HG02763 (cell line): Measurements from ENCODE around the gene STRN3.

Source experiments
- ATAC-seq: cut with Tn5 transposase; IDR thresholded peaks from one replicate; pipeline ENCODE4 v1.9.1; 2021; ENCODE audit warnings: mild to moderate bottlenecking, moderate library complexity; ENCODE audit not compliant: unreplicated experiment

Gene STRN3

DNA sequence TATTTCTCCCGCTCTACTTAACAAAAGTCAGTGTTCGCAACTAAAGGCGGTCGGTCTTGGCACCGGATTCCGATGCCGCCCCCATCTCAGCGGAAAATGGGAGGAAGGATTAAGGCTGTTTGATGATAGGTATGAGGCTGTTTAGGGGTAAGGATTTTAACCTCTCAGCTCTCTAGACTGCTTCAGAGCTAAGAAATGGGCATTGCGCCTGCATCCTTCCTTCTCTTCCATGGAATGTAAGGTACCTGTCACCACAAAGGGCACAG is 150.5 kb downstream of the STRN3 start:
- no peak for ATAC-seq

- ATAC-seq: peak; percentile 27
Observed at GRCh38 chr14:30874999-30875787, 151.0 kb downstream of the STRN3 start.

DNA sequence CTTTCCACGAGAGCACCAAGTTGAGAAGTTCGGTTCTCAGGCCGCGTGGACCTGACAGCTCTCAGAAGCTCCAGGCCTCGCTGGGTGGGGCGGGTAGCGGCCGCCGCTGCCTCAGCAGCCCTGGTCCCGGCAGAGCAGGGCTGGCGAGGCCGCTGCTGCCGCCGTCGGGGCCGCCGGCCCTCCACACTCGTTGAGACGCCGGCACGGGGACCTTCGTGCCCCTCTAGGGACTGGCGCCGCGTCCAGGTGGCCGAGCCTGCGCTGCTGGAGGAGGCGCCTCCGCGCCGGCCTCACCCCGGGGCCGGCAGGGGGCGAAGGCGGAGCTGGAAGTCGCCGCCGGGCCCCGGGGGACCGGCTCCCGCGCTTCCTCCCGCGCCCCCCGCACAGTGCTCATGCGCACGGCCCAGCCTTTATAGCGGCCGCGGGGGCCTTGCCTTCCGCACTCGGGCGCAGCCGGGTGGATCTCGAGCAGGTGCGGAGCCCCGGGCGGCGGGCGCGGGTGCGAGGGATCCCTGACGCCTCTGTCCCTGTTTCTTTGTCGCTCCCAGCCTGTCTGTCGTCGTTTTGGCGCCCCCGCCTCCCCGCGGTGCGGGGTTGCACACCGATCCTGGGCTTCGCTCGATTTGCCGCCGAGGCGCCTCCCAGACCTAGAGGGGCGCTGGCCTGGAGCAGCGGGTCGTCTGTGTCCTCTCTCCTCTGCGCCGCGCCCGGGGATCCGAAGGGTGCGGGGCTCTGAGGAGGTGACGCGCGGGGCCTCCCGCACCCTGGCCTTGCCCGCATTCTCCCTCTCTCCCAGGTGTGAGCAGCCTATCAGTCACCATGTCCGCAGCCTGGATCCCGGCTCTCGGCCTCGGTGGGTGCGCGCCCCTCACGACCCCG is 151.8 kb downstream of the STRN3 start, which contains the start of gene COCH:
Gene COCH (plus strand): TSS at position 440 of the 879 bp plus-strand sequence. CDS start 380 bp downstream, at position 820.
- ATAC-seq: peak; percentile 75

DNA sequence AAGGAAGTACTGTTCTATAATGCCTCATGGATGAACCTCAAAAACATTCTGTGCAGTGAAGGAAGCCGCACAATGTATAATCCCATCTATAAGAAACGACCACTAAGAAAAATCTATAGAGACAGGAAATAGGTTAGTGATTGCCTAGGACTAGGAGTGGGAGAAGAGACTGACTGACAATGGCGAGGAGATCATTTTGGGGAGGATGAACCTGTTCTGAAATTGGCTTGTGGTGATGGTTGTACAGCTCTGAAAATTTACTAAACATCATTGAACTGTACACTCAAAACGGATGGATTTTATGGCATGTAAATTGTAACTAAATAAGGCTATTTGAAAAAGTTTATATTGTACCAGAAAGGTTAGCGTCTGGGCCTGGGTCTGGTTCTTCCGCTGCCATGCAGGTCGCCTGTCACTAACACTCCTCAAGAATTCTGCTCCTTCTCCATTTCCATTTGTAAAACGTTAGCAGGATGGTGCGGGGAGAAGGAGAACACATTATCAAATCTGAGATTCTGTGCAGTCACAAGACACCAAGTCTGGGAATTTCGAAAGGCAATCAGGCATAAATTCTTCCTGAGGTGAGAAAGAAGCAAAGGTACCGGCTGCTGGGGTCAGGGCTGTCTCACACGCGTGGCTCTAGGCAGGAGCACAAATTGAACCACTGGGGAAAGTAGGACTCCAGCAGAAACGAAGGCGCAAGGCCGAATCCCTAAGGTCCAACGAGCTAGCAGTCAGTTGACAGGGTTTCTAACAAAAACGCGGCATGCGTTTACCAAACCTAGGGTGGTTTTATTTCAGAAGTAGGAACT is 152.7 kb downstream of the STRN3 start:
- ATAC-seq: no peak

GRCh38 chr14:30872602-30873001 is 153.6 kb downstream of the STRN3 start:
- ATAC-seq: no peak

DNA sequence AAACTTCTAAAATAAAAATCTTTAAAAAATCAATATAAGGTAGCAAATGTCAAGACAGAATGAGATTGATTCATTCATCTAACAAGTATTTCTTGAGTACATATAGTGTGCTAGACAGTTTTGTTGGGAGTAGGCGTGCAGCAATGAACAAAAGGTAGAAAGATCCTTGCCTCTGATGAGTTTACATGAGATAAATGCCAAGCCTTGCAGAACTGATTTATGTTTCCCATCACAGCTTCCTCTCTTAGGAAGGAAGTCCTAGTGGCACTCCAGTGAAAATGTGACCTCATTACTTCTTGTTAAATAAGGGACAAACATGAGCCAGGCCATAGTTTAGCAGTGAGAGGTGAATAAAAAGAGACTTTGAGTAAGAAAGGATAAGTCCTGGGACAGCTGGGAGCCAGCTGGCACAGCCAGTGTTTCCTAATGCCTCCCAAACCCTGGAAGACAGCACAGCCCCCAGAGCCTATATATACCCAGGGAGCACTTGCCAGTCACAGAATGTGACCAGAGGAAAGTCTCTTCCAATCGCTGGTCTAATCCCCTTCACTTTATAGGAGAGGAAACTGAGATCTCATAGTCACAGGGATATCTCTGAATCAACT is 156.5 kb downstream of the STRN3 start:
- no peak for ATAC-seq

DNA sequence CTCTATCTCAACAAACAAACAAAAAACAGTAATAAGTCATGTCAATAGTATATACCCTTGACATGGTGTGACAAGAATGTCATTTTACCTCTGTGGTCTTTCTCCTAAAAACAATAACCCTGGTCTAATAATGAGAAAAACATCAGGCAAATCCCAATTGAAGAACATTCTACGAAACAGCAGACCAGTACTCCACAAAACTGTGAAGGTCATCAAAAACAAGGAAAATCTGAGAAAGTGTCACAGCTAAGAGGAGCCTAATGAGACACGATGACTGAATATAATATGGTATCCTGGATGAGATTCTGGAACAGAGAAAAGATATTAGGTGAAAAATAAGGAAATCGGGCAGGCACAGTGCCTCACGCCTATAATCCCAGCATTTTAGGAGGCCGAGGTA is 157.4 kb downstream of the STRN3 start:
- ATAC-seq: no peak

GRCh38 chr14:30864934-30865333 is 161.2 kb downstream of the STRN3 start:
- ATAC-seq: no peak

DNA sequence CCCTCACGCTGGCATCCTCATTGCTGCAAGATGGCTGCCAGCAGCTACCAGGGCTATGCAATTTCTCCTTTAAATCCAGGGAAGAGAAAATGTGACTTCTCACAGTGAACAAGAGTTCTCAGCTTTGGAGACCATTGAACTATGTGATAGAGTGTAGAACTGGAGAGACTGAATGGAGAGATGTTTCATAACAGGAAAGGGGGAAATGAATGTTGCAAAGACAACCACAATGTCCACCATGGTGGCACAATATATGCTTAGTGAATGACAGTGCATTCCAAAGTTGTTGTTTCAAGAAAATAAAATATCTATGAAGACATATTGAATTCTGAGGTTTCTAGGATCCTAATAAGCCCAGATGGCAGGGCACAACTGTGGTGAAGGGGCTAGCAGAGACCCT is 165.0 kb downstream of the STRN3 start:
- no peak for ATAC-seq

DNA sequence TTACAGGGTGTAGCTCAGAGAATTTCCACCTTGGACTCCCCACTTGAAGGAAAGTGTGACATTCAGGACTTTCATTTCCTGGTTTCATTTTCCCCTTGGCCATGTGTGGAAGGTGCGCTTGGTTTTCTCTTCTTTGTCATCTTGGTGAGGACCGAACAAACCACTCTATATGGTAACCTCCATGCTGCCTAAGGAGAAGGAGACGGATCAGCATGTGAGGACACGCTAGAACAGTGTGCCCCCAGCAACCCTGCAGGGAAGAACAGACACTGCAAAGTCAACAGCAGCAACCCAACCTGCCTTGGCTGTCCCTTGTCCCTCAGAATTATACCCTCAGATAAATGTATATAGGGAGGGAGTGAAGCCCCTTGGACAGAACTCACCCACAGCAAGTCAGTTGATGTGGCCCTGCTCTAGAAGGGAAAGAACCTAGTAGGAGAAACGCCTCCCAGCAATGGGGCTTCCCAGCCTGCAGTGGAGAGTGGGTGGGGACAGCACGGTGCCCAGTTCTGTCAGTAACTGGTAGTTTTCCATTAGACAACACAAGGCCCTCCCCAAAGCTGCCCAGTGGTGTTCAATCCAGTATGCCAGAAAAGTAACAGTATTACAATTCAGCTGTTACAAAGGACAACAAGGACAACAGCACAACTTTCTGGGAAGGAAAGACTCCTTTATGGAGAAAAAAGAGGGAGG is 170.7 kb downstream of the STRN3 start:
- peak; percentile 73 for ATAC-seq

GRCh38 chr14:30854492-30854891 is 171.7 kb downstream of the STRN3 start:
- no peak for ATAC-seq

DNA sequence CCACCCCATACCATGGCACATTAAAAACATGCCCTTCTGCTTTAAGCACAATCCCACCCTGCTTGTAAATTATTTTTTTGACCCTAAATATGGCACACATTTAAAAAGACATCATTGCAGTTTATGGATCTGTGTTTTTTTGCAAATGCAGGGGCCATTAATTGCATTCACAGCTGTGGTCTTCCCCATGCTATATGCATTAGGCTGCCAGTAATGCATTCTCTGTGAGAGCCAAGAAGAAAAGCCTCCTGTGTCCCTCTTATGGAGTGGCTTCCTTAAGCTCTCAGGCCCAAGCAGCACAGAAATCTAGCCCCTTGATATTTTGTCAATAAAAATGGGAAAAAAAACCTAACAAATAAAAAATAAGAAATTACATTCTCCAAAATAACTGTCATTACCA is 172.2 kb downstream of the STRN3 start:
- ATAC-seq: no peak

DNA sequence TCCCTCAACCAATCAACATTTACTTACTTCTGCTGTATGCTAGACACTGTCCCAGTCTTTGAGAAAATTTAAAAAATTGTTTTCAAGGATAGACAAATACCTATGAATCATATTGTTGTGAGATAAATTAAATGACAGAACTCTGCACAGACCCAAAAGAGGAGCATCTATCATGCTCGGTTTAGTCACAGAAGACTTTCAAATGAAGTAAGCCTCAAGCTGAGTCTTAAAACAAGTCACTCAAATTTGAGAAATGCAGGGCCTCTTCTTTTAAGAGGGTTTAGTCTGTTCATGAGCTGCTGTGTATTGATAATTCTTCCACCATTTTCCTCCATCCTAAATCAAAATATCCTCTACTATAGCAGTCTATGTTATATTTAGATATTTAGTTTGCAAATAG is 176.2 kb downstream of the STRN3 start:
- ATAC-seq: no peak

DNA sequence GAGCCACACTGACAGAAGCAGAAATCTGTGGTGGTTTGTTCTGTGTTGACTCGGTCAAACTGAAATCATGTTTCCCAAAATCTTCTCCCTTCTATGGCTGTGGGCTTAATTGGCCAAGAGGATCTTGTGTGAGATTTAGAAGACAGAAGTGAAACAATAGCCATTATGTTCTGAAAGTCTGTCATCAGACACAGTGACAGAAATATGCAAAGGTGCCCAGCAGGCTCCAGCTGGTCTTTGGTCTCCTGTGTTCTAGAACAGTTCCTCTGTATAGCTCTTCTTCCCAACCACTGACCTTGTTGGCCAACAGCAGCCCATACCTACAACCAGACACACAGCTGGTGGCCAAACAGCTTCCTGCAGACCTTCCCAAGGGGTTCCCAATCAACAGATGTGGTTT is 176.8 kb downstream of the STRN3 start:
- ATAC-seq: peak; percentile 96

DNA sequence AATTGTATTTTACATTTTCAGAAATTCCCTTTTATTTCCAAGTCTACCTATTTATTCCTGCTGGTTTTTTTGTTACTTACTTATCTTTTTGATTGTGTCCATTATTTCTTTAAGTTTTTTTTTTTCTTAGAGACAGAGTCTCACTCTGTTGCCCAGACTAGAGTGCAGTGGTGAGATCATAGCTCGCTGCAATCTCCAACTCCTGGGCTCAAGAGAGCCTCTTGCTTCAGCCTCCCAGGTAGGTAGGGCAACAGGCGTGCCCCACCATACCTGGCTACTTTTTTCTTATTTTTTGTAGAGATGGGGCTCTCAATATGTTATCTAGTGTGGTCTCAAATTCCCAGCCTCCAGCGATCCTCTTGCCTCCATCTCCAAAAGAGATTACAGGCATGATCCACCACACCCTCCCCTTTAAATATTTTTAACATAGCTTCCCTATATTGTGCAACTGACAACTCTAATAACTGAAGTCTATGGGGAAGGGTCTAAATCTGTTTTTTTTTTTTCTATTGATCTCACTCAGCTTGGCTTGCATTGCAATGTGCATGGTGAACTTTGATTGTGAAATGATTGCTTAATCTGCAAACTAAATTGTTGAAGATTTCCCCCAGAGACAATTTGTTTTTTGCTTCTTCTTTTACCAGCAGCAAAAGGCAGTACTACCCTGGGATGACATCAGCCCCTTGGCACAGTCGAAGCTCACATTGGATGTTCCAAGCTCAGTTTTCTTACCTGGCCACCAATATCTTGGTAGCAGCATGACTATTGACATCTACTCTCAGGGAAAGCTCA is 177.5 kb downstream of the STRN3 start:
- ATAC-seq: no peak
